ENCODE results near the gene ABCD4.

Gene ABCD4

GRCh38 chr14:74267588-74267987 lies 35.1 kb downstream of the ABCD4 start:
- H2AFZ ChIP-seq (ENCODE audit: low read length): no peak overlapping the region
- no peaks in the 10 kb centered on the region for H3K79me2 ChIP-seq (ENCODE audit: insufficient read depth, low read length)
- H3K4me3 ChIP-seq (ENCODE audit: low read depth, low read length, poor library complexity, severe bottlenecking): no peak overlapping the region
- no peak overlapping the region for H3K9ac ChIP-seq (ENCODE audit: low read length)
- H3K9me2 ChIP-seq (ENCODE audit: low read depth, low read length): no peaks in the 10 kb centered on the region
- no peak overlapping the region for H3K4me2 ChIP-seq (ENCODE audit: low read length)
- H3K9me3 ChIP-seq (ENCODE audit: low read length): no peaks in the 10 kb centered on the region
- no peaks in the 10 kb centered on the region for H3K36me3 ChIP-seq (ENCODE audit: insufficient read depth, low read length)
- TF ChIP-seq EZH2 (IDR thresholded peaks at IDR 0.05; ENCODE audit: borderline replicate concordance, low read length) (no peak), CTCF (IDR thresholded peaks at IDR 0.05; ENCODE audit: low read length) (no peak)
- 0 out of 2 replicates have a peak, but pooled peaks cover 4% of the 10 kb centered on the region for H3K27me3 ChIP-seq (ENCODE audit: insufficient read depth, low read length)
- H4K20me1 ChIP-seq (ENCODE audit: insufficient read depth, low read length): no peaks in the 10 kb centered on the region
- H3K27ac ChIP-seq (ENCODE audit: low read depth, low read length, poor library complexity, severe bottlenecking): no peak overlapping the region
- H3F3A ChIP-seq (ENCODE audit: insufficient read depth, low read length): no peaks in the 10 kb centered on the region
- no peaks in the 10 kb centered on the region for H3K4me1 ChIP-seq (ENCODE audit: insufficient read depth, low read length, severe bottlenecking)

DNA sequence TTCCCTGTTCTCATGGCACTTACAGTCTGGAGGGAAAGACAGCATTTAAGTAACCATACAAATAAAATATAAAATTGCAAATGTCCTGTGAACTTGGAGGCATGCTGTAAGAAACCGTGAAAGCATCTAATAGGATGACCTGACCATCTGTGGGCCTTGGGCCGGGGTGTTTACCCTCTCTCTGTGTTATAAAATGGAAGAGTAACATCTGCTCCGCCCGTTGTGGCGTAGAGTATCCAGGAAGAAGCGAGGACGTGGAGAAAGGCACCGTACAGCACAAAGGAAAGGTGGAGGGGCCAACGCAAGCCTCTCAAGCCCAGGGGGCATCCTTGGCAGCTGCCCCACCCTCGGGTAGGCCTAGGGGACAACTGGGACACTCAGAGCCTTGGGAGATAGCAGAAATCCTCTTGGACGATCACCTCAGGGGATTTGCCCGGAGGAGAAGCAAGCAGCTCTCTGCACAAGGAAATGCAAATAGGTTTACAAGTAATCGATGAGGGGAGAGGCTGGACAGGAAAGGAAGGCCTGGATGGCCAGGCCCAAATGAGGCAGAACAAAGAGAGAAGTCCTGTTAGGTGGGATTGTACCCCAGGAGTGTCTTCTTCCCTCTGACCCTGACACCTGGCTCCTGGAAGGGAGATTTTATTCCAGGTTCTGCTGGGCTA lies 37.3 kb downstream of the ABCD4 start:
- H4K20me1 ChIP-seq (ENCODE audit: insufficient read depth, low read length): no peaks in the 10 kb centered on the region
- H3K9me3 ChIP-seq (ENCODE audit: low read length): no peaks in the 10 kb centered on the region
- no peak overlapping the region for H3K27ac ChIP-seq (ENCODE audit: low read depth, low read length, poor library complexity, severe bottlenecking)
- no peak overlapping the region for H2AFZ ChIP-seq (ENCODE audit: low read length)
- H3K36me3 ChIP-seq (ENCODE audit: insufficient read depth, low read length): no peaks in the 10 kb centered on the region
- H3K4me3 ChIP-seq (ENCODE audit: low read depth, low read length, poor library complexity, severe bottlenecking): no peak overlapping the region
- H3K27me3 ChIP-seq (ENCODE audit: insufficient read depth, low read length): 0 out of 2 replicates have a peak, but pooled peaks cover 4% of the 10 kb centered on the region
- H3K9me2 ChIP-seq (ENCODE audit: low read depth, low read length): no peaks in the 10 kb centered on the region
- no peaks in the 10 kb centered on the region for H3K4me1 ChIP-seq (ENCODE audit: insufficient read depth, low read length, severe bottlenecking)
- TF ChIP-seq CTCF (IDR thresholded peaks at IDR 0.05; ENCODE audit: low read length) (no peak), EZH2 (IDR thresholded peaks at IDR 0.05; ENCODE audit: borderline replicate concordance, low read length) (no peak)
- H3K9ac ChIP-seq (ENCODE audit: low read length): no peak overlapping the region
- H3K79me2 ChIP-seq (ENCODE audit: insufficient read depth, low read length): no peaks in the 10 kb centered on the region
- no peaks in the 10 kb centered on the region for H3F3A ChIP-seq (ENCODE audit: insufficient read depth, low read length)
- H3K4me2 ChIP-seq (ENCODE audit: low read length): no peak overlapping the region

DNA sequence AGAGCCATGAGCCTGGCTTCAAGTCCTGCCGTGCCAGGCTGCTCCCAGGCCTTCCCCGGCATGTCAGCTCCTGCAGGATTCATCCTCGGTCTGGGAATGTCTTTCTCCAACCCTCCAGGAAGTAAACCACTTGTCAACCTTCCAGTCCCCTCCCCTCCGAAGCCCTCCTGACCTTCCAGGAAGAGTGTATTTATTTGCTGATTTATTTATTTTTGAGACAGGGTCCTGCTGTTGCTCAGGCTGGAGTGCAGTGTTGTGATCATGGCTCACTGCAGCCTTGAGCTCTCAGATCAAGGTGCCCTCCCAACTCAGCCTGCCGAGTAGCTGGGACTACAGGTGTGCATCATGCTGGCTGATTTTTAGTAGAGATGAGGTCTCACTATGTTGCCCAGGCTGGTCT lies 38.8 kb downstream of the ABCD4 start:
- Histone ChIP-seq H3K27ac (ENCODE audit: low read depth, low read length, poor library complexity, severe bottlenecking) (no peak overlapping the region), H3K9me3 (ENCODE audit: low read length) (no peaks in the 10 kb centered on the region), H3K4me3 (ENCODE audit: low read depth, low read length, poor library complexity, severe bottlenecking) (no peak overlapping the region), H3K4me1 (ENCODE audit: insufficient read depth, low read length, severe bottlenecking) (no peaks in the 10 kb centered on the region), H3K9ac (ENCODE audit: low read length) (no peak overlapping the region), H3F3A (ENCODE audit: insufficient read depth, low read length) (no peaks in the 10 kb centered on the region), H3K79me2 (ENCODE audit: insufficient read depth, low read length) (no peaks in the 10 kb centered on the region), H3K4me2 (ENCODE audit: low read length) (no peak overlapping the region), H2AFZ (ENCODE audit: low read length) (no peak overlapping the region), H3K27me3 (ENCODE audit: insufficient read depth, low read length) (0 out of 2 replicates have a peak, but pooled peaks cover 4% of the 10 kb centered on the region), H3K9me2 (ENCODE audit: low read depth, low read length) (no peaks in the 10 kb centered on the region), H4K20me1 (ENCODE audit: insufficient read depth, low read length) (no peaks in the 10 kb centered on the region), H3K36me3 (ENCODE audit: insufficient read depth, low read length) (no peaks in the 10 kb centered on the region)
- TF ChIP-seq EZH2 (IDR thresholded peaks at IDR 0.05; ENCODE audit: borderline replicate concordance, low read length) (no peak), CTCF (IDR thresholded peaks at IDR 0.05; ENCODE audit: low read length) (no peak)

Data from OCI-LY1 (cell line).